Caki2 (cell line): ENCODE data around the gene CLECL1. TPM values are rescaled to one million over a fixed set of nuclear protein-coding genes. Genes with fewer than 3 reads are reported as not detected.
"Not testable (repeated sequence)": the region's sequence is repeated elsewhere in the genome, so short reads cannot be mapped to it uniquely, and the experiment has no call there.

Source experiments
- DNase-seq: peaks from one replicate; pipeline ENCODE4 v3.0.0-alpha.2; 2015; ENCODE audit warnings: low read depth
- in situ Hi-C: cut with HindIII; loops from 2 replicates; pipeline ENCODE4 v1.10.0; 2016; ENCODE audit warnings: low sequenced_read_pairs, low pct_unique_long_range_greater_than_20kb, mixed read lengths
- total RNA-seq: library from RNA; depleted of rRNA; stranded (reverse); fragments of >200 nt; shearing (Covaris generic); gene quantifications from 2 replicates; pipeline ENCODE4 v1.2.3, GENCODE V29; 2014; ENCODE audit warnings: low replicate concordance

CLECL1 gene
- total RNA-seq, 1 experiment from 2014 or later, result not detected

GRCh38 chr12:9702255-9702654 lies 30.6 kb downstream of the CLECL1 start:
- no peak for DNase-seq
- in situ Hi-C loops, result no loop called here

- in situ Hi-C loops, result no loop called here
- DNase-seq, result no peak
These were observed 31.3 kb downstream of the CLECL1 start for GRCh38 chr12:9701380-9702154.

GRCh38 chr12:9700606-9700956 lies 32.3 kb downstream of the CLECL1 start:
- in situ Hi-C loops, result no loop called here
- DNase-seq, result no peak

GRCh38 chr12:9699898-9700605 lies 32.8 kb downstream of the CLECL1 start:
- in situ Hi-C loops, result no loop called here
- DNase-seq, result no peak

GRCh38 chr12:9699269-9699897 lies 33.5 kb downstream of the CLECL1 start:
- in situ Hi-C loops, result no loop called here
- DNase-seq, result no peak

GRCh38 chr12:9698681-9699080 lies 34.2 kb downstream of the CLECL1 start:
- in situ Hi-C loops, result no loop called here
- no peak for DNase-seq

- DNase-seq, result no peak
These were observed 35.3 kb downstream of the CLECL1 start for GRCh38 chr12:9697619-9698018.

GRCh38 chr12:9695661-9696060 lies 37.2 kb downstream of the CLECL1 start:
- in situ Hi-C loops, DNase-seq: not testable (repeated sequence)

More at GRCh38 chr12:9697619-9698018, 35.3 kb downstream of the CLECL1 start:
- in situ Hi-C loops, result no loop called here

- DNase-seq, in situ Hi-C loops: not testable (repeated sequence)
These were observed 37.7 kb downstream of the CLECL1 start for GRCh38 chr12:9695150-9695549.

GRCh38 chr12:9694241-9694640 lies 38.7 kb downstream of the CLECL1 start:
- DNase-seq, result no peak
- in situ Hi-C loops, result no loop called here

GRCh38 chr12:9692909-9693308 lies 40.0 kb downstream of the CLECL1 start:
- in situ Hi-C loops, result no loop called here
- no peak for DNase-seq

- in situ Hi-C loops, result no loop called here
- DNase-seq, result peak; percentile 32
These were observed 45.7 kb downstream of the CLECL1 start for GRCh38 chr12:9687228-9687627.

GRCh38 chr12:9685915-9686314 lies 47.0 kb downstream of the CLECL1 start:
- no peak for DNase-seq
- in situ Hi-C loops, result no loop called here

- in situ Hi-C loops, DNase-seq: not testable (repeated sequence)
These were observed 47.5 kb downstream of the CLECL1 start for GRCh38 chr12:9685366-9685765.

GRCh38 chr12:9682949-9683348 lies 49.9 kb downstream of the CLECL1 start:
- in situ Hi-C loops, DNase-seq: not testable (repeated sequence)

GRCh38 chr12:9682508-9682907 lies 50.4 kb downstream of the CLECL1 start:
- in situ Hi-C loops, DNase-seq: not testable (repeated sequence)

- no peak for DNase-seq
- in situ Hi-C loops, result no loop called here
These were observed 58.7 kb downstream of the CLECL1 start for GRCh38 chr12:9674226-9674590.

GRCh38 chr12:9673404-9674225 lies 59.3 kb downstream of the CLECL1 start:
- in situ Hi-C loops, result no loop called here
- DNase-seq, result peak; percentile 84
